GM19351 (cell line): ENCODE results near the gene BMPR1B.

Source experiments
- ATAC-seq: cut with Tn5 transposase; IDR thresholded peaks from one replicate; pipeline ENCODE4 v1.9.1; 2021; ENCODE audit warnings: mild to moderate bottlenecking, moderate library complexity; ENCODE audit not compliant: unreplicated experiment

Gene BMPR1B

DNA sequence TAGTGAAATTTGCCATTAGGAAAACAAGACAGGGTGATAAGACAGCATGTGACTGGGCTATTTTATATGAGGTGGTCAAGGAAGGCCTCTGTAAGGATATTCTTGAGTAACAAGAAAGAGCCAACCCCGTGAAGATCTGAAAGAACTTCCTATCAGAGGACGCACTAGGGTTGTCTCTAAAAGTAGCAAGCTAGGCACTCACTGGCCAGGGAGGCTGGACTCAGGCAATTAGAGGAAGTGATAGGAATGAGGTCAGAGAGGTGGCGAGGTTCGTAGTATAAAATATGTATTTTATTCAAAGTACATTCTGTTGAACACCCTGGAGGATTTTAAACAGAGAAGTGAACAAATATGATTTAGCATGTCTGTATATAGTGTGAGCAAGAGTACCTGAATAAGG, 4.6 kb downstream of the BMPR1B start:
- ATAC-seq, result peak; percentile 33

GRCh38 chr4:94763005-94763404, 5.2 kb downstream of the BMPR1B start:
- ATAC-seq, result no peak

- ATAC-seq, result no peak
Measured at GRCh38 chr4:94763500-94763899, 5.7 kb downstream of the BMPR1B start.

DNA sequence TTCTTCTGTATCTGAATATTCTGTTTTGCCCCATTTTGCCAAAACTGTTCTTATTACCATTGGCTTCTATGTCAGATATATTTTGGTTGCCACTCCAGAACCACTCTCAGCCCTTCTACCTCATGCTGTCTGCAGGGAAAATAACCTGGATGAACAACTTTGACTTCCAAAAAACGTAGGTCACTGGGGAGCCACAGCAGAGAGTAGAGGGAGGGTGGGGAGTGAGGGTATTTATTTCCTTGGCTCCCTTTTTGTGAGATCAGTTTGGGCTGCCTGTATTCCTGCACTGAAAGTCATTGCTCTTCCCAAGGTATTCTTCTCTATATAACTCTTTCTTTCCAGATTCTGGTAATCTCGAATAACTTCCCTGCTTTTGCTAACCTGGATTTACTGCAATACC, 6.3 kb downstream of the BMPR1B start:
- ATAC-seq, result no peak

GRCh38 chr4:94765174-94765573, 7.4 kb downstream of the BMPR1B start:
- no peak for ATAC-seq

- ATAC-seq, result no peak
Measured at GRCh38 chr4:94765648-94766047, 7.9 kb downstream of the BMPR1B start.

DNA sequence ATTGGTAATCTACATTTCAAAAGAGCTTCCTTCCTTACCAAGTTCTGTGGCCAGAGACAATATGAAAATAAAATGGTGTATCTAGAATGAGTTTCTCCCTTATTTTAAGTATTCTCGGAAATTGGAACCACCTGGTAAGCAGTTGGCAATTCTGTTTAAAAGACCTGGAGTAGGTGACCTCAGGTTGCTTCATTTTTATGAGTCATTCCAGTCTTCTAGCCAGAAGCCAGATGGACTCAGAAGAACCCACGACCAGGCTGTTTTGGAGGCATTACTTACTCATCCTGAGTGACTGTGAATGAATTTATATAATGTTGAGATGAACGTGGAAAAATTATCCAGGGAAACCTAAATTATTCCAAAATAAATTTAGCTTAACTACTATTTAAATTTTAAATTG, 9.1 kb downstream of the BMPR1B start:
- no peak for ATAC-seq

DNA sequence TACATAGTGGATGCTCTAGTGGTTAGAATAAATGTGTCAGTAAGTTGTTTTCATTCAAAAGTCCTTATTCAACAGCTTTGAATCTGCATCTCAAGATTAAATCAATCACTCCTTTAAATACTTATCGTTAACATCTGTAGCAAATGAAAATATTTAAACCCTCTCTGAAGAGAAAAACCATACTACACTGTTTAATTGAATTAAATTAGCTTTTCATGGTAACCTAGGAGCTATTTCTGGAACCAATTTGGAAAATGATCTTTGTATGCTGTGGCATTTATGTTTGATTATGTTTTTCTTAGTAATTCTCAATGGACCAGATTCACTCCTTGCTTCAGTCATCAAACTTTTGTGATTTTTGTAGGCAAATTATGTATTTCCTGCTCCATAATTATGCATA, 9.7 kb downstream of the BMPR1B start:
- no peak for ATAC-seq

DNA sequence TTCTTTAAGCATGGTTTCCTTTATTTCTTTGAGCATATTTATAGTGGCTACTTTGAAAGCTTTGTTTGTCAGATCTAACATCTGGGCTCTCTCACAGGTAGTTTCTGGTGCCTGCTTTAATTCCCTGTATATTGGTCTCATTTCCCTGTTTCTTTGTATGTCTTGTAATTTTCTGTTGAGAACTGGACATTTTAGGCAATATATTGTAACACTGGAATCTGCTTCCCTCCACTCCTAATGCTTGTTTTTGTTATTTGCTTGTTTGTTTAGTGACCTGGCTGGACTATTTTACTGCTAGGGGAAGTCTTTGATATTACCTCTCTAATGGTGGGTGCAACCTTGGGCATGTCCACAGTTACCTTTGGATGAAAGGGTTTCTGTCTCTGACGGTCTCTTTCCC, 25.0 kb downstream of the BMPR1B start:
- ATAC-seq, result no peak

- no peak for ATAC-seq
Measured at GRCh38 chr4:94791701-94792100, 33.9 kb downstream of the BMPR1B start.

DNA sequence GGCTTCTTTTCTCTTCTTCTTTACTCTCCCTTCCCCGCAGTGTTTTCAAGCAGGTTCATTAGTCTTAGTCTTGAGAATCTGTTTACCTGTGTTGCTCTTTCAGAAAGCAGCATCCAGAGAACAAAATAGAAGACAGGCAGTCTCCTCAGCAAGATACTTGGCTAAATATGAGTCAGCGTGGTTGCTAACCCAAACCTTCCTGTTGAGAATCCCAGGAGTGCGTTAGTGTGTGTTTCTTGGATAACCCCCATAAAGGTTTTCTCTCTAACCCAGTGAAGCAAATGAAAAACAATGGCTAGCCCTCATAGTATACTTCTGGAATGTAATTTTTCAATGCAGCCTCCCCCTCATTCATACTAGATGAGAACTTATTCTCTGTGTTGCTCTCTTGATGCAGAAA, 41.1 kb downstream of the BMPR1B start:
- ATAC-seq, result no peak

GRCh38 chr4:94801016-94801415, 43.3 kb downstream of the BMPR1B start:
- no peak for ATAC-seq

DNA sequence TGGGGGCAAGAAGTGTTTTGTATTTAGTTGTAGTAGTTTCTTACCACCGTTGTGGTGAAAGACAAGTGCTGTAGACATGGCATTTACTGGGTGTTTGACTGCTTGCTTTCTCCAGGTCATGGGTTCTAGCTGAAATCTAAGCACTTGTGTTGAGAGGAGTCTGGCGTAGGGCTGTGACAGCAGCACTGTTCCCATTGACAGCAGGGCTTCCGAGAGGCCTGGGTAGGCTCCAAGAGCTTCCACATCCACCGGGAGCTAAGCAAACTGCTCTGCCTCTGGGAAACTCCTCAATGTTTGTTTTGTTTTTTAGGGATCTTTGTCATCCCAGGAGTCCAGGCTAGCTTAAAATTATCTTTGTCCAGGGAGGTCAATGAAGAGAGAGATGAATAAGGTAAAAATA, 44.3 kb downstream of the BMPR1B start:
- ATAC-seq, result no peak

GRCh38 chr4:94803181-94803580, 45.4 kb downstream of the BMPR1B start:
- ATAC-seq, result no peak

GRCh38 chr4:94804650-94805049, 46.9 kb downstream of the BMPR1B start:
- no peak for ATAC-seq

DNA sequence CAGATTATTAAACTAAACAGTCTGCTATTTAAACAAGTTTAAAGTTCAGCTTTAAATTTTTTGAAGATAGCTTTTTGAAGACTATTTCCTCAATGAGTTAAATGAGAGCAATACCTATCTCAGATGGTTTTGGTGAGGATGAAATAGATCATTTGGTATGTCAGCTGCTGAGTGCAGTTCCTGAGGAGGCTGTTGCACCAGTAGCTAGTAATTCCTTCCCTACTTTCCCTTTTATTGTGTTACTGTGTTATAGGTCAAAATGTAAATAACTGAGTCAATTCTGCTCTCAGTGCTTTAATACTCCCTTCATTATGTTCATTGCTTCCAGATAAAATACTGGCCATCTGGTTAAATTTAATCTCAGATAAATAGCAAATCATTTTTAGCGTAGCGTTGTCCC, 48.6 kb downstream of the BMPR1B start:
- no peak for ATAC-seq

DNA sequence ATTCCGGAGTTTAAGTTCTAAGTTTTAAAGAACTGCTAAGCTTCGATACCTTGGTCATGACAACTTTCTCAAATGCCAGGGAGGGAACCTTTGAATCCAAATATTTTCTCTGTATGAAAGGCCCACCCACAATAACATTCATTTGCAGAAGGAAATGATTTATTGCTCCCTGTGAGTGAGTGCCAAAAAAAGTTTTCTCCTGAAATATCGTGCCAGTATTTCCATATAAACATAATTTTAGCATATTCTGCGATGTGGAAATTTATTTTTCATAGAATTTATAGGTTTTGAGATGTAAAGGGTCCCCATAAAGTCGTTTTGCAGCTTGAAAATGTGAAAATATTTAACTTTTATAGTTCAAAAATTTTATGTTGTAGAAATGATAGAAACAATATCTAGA, 53.9 kb downstream of the BMPR1B start:
- ATAC-seq, result no peak

- ATAC-seq, result no peak
Measured at GRCh38 chr4:94813221-94813620, 55.5 kb downstream of the BMPR1B start.

DNA sequence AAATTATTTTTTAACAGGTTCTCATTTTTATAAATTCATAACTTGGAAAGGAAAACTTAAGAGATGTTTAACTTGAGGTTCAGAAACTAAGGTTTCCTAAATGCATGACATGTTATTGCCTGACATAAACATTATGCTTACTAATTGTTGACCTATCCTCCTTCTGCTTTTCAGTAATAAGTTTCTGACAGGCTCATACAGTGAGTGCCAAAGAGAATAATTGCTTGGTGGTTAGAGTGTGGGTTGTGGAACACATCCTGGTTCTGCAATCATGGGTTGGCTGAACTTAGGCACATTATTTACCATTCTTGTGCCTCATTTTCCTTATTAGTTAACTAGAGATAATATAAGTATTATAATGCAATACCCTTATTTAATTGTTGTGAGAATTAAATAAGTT, 56.5 kb downstream of the BMPR1B start:
- peak; percentile 70 for ATAC-seq

DNA sequence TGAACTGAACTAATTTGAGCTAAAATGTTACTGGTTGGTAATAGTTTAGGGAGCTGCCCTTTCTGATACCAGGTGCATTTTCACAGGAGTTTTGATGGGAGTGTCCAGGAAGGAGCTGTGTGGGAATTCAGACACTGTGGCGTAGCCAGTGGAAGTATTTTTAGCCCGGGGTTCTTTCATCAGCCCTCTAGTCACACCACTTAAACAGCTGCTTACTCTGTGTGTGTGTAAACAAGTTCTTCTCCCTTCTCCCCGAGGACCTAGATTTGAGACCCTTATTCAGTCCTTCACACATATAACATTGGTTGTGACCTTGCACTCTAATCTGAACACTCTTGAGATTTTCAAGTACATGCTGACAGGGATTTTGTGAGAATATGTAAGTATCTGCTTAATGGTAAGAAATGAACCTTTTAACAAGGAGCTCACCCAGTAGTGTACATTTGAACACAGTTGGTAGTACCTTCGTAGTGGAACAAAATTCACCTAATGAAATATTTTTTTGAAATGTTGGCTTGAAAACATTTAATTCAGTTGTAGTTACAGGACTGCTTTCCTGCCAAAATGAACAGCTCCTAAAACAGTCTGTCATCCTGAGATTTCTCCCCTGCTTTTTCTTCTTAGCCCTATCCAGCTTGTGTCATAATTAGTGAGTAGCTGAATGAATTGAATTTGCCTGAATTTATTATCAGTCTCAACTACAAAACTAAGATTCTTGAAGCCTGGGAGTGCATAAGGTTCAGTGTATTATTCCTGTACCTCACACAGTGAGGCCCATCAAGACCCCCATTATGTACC, 61.8 kb downstream of the BMPR1B start:
- ATAC-seq, result no peak

DNA sequence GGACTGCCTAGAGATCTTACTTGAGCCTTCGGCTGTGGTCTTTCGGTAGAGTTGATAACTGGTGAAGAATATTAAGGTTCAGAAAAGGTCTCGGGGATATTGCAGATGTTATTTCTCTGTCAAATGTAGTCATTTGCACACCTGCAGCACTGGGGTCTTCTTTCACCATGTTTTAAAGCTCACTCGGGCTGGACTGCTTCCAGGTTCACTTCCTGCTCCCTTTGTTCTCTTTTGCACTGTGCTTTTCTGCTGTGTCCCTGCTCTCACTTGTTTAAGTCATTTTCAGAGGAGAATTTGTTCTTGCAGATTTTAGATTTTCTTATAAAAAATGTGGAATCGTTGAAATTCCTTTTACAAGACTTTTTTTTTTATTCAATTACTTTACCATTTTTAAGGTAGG, 68.5 kb downstream of the BMPR1B start:
- ATAC-seq, result no peak

DNA sequence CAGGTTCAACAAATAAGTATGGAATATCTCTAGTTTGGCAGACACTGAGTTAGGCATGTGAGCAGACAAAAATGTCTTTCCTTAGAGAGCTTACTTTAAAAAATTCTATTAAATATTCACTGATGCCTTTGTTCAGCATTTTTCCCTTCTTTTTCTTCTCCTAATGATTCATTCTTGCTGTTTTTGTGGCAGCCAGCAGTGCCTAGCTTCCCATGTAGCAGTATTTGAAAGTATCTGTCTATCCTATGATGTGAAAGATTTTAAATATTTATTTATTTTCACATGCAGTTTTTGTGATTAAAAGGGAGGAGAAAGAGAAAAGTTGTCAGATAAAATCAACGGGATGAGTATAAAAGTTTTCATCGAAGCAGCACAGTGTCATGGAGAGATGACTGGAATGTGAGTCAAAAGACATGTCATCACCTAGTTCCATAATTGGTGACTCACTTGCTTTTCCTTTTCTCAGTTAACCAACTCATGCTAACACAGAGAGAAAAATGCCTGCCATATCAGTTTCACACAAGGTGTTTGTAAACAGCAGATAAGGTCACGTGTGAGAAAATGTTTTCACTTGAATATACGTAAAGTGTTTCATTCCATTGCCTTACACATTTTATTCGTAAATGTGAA, 69.8 kb downstream of the BMPR1B start:
- no peak for ATAC-seq

DNA sequence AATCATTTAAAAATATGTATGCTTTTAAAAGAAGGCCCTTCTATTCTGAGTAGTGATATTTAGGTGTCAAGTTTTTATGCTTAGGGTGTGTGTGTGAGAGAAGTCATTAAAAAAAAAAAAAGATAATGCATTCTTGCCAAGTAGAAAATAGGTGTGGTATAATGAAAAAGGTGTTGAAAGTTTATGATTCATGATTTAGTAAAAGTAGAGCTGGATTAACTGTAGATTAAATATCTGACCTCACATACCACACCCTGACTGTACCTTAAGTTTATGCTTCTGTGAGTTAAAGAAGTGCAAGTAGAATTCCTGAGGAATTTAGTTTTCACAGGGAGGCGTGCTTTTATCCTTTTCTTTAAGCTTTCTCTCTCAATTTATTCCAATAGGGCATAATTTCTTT, 71.1 kb downstream of the BMPR1B start:
- no peak for ATAC-seq
